H9 (cell line): Measurements from ENCODE around the gene THY1. TPM values are rescaled to one million over a fixed set of nuclear protein-coding genes. Genes with fewer than 3 reads are reported as not detected.

ENCODE experiments used
- DNase-seq: peaks from one replicate; pipeline ENCODE4 v3.0.0-alpha.2; 2017
- H2AFZ ChIP-seq: one replicate; pipeline ENCODE4 v1.6.1; 2013; ENCODE audit warnings: mild to moderate bottlenecking, low read length, control low read depth, moderate library complexity
- H2AK5ac ChIP-seq: 2 replicates; pipeline ENCODE4 v1.6.1; 2013; ENCODE audit warnings: low read length, control low read depth, mixed read lengths; ENCODE audit not compliant: insufficient read length
- H2BK120ac ChIP-seq: one replicate; pipeline ENCODE4 v1.6.1; 2013; ENCODE audit warnings: low read depth, mild to moderate bottlenecking, low read length, control low read depth, inconsistent platforms; ENCODE audit not compliant: poor library complexity, severe bottlenecking
- H2BK12ac ChIP-seq: 2 replicates; pipeline ENCODE4 v1.6.1; 2013; ENCODE audit warnings: low read length, control low read depth, mixed read lengths, low read depth; ENCODE audit not compliant: insufficient read length
- H2BK15ac ChIP-seq: 2 replicates; pipeline ENCODE4 v1.6.1; 2013; ENCODE audit warnings: low read depth, low read length, control low read depth
- H2BK20ac ChIP-seq: one replicate; pipeline ENCODE4 v1.6.1; 2013; ENCODE audit warnings: low read depth, mild to moderate bottlenecking, low read length, control low read depth, inconsistent platforms; ENCODE audit not compliant: poor library complexity, severe bottlenecking
- H2BK5ac ChIP-seq: 2 replicates; pipeline ENCODE4 v1.6.1; 2013; ENCODE audit warnings: low read length, control low read depth, mixed read lengths; ENCODE audit not compliant: insufficient read length
- H3K14ac ChIP-seq: 2 replicates; pipeline ENCODE4 v1.6.1; 2013; ENCODE audit warnings: low read length, control low read depth; ENCODE audit not compliant: insufficient read depth
- H3K18ac ChIP-seq: 2 replicates; pipeline ENCODE4 v1.6.1; 2013; ENCODE audit warnings: low read depth, mild to moderate bottlenecking, mixed read lengths, low read length, control low read depth; ENCODE audit not compliant: insufficient read length
- H3K23ac ChIP-seq: 2 replicates; pipeline ENCODE4 v1.6.1; 2013; ENCODE audit warnings: low read length, control low read depth, mixed read lengths, low read depth; ENCODE audit not compliant: insufficient read length
- H3K23me2 ChIP-seq: 2 replicates; pipeline ENCODE4 v1.6.1; 2013; ENCODE audit warnings: low read depth, mild to moderate bottlenecking, mixed read lengths, low read length, control low read depth; ENCODE audit not compliant: insufficient read length, poor library complexity, severe bottlenecking
- H3K27ac ChIP-seq: 2 replicates; pipeline ENCODE4 v1.5.1; 2013; ENCODE audit warnings: low read length, control low read depth, mixed read lengths, low read depth; ENCODE audit not compliant: insufficient read length
- H3K27me3 ChIP-seq: 2 replicates; pipeline ENCODE4 v1.6.1; 2013; ENCODE audit warnings: low read length, control low read depth, inconsistent platforms; ENCODE audit not compliant: insufficient read depth
- H3K4ac ChIP-seq: 2 replicates; pipeline ENCODE4 v1.6.1; 2013; ENCODE audit warnings: low read depth, mild to moderate bottlenecking, control low read depth, inconsistent platforms, low read length, moderate library complexity
- H3K4me1 ChIP-seq: 2 replicates; pipeline ENCODE4 v1.6.1; 2013; ENCODE audit warnings: low read length, control low read depth, inconsistent platforms; ENCODE audit not compliant: insufficient read depth
- H3K4me2 ChIP-seq: 2 replicates; pipeline ENCODE4 v1.6.1; 2013; ENCODE audit warnings: low read length, control low read depth, mixed read lengths; ENCODE audit not compliant: insufficient read length, insufficient read depth
- H3K56ac ChIP-seq: 2 replicates; pipeline ENCODE4 v1.6.1; 2013; ENCODE audit warnings: low read depth, mild to moderate bottlenecking, mixed read lengths, low read length, control low read depth; ENCODE audit not compliant: insufficient read length
- H3K79me1 ChIP-seq: 2 replicates; pipeline ENCODE4 v1.6.1; 2013; ENCODE audit warnings: low read depth, mild to moderate bottlenecking, moderate library complexity, low read length, control low read depth, inconsistent platforms; ENCODE audit not compliant: insufficient read depth, poor library complexity, severe bottlenecking
- H3K79me2 ChIP-seq: 2 replicates; pipeline ENCODE4 v1.6.1; 2013; ENCODE audit warnings: low read length, control low read depth, inconsistent platforms; ENCODE audit not compliant: insufficient read depth
- H3K9ac ChIP-seq: 2 replicates; pipeline ENCODE4 v1.6.1; 2013; ENCODE audit warnings: low read length, control low read depth, mixed read lengths; ENCODE audit not compliant: insufficient read length; ENCODE audit errors: extremely low read depth
- H3K9me3 ChIP-seq: one replicate; pipeline ENCODE4 v1.6.1; 2013; ENCODE audit warnings: low read depth, low read length, inconsistent platforms; ENCODE audit not compliant: control insufficient read depth
- H3T11ph ChIP-seq: one replicate; pipeline ENCODE4 v1.6.1; 2013; ENCODE audit warnings: mild to moderate bottlenecking, low read length, control low read depth, inconsistent platforms
- H4K20me1 ChIP-seq: one replicate; pipeline ENCODE4 v1.6.1; 2013; ENCODE audit not compliant: control insufficient read depth, insufficient read length, insufficient read depth
- H4K5ac ChIP-seq: 2 replicates; pipeline ENCODE4 v1.6.1; 2013; ENCODE audit warnings: low read depth, mild to moderate bottlenecking, mixed read lengths, low read length, control low read depth; ENCODE audit not compliant: insufficient read length
- H4K8ac ChIP-seq: replicated peaks from 2 replicates; pipeline ENCODE4 v1.6.1; 2013; ENCODE audit warnings: low read length, control low read depth, mixed read lengths, low read depth; ENCODE audit not compliant: insufficient read length
- H4K91ac ChIP-seq: 2 replicates; pipeline ENCODE4 v1.6.1; 2013; ENCODE audit warnings: low read depth, mild to moderate bottlenecking, moderate library complexity, mixed read lengths, low read length, control low read depth; ENCODE audit not compliant: insufficient read length
- H3K27ac Mint-ChIP-seq, 3 experiments: 2 replicates in 2 of 3; 3 replicates in 1 of 3; pipeline ENCODE4 v1.8.0; 2020 to 2021; ENCODE audit warnings: mixed read lengths in 3 of 3, mild to moderate bottlenecking in 1 of 3, moderate library complexity in 1 of 3
- H3K27me3 Mint-ChIP-seq: 2 replicates; pipeline ENCODE4 v1.8.0; 2021; ENCODE audit warnings: low read depth, mild to moderate bottlenecking, moderate library complexity, mixed read lengths
- H3K36me3 Mint-ChIP-seq, 3 experiments: 2 replicates in 2 of 3; 3 replicates in 1 of 3; pipeline ENCODE4 v1.8.0; 2020 to 2021; ENCODE audit warnings: low read depth in 3 of 3, mixed read lengths in 3 of 3; ENCODE audit not compliant: insufficient read depth in 1 of 3
- H3K4me1 Mint-ChIP-seq, 2 experiments: 2 replicates each; pipeline ENCODE4 v1.8.0; 2020; ENCODE audit warnings: mixed read lengths in 2 of 2
- H3K4me3 Mint-ChIP-seq, 2 experiments: 2 replicates in 1 of 2; 3 replicates in 1 of 2; pipeline ENCODE4 v1.8.0; 2020 to 2021; ENCODE audit warnings: mild to moderate bottlenecking in 2 of 2, mixed read lengths in 2 of 2, moderate library complexity in 1 of 2
- H3K9me3 Mint-ChIP-seq, 2 experiments: 2 replicates in 1 of 2; 3 replicates in 1 of 2; pipeline ENCODE4 v1.8.0; 2020; ENCODE audit warnings: mild to moderate bottlenecking in 2 of 2, mixed read lengths in 2 of 2, moderate library complexity in 1 of 2
- WGBS: extraction: QIAGEN DNeasy Blood & Tissue Kit; methylation state at CpG from one replicate; pipeline ENCODE4 v1.1.7; 2013; ENCODE audit warnings: missing lambda C conversion rate, low lambda C conversion rate, mixed read lengths; ENCODE audit not compliant: insufficient read length; ENCODE audit errors: extremely low coverage; 5-methylcytosine and 5-hydroxymethylcytosine counted together
- total RNA-seq: library from RNA; stranded (reverse); gene quantifications from 2 replicates; pipeline ENCODE4 v1.2.1, GENCODE V29; 2021
- TF ChIP-seq, protein P1 (sequence below): fragments of 200-600 bp; sonication (generic); conservative IDR thresholded peaks from 3 replicates; pipeline ENCODE4 v1.8.0; 2021; ENCODE audit warnings: antibody characterized with exemption, mild to moderate bottlenecking

THY1 gene
- total RNA-seq, 1 experiment from 2014 or later = 176 TPM

DNA sequence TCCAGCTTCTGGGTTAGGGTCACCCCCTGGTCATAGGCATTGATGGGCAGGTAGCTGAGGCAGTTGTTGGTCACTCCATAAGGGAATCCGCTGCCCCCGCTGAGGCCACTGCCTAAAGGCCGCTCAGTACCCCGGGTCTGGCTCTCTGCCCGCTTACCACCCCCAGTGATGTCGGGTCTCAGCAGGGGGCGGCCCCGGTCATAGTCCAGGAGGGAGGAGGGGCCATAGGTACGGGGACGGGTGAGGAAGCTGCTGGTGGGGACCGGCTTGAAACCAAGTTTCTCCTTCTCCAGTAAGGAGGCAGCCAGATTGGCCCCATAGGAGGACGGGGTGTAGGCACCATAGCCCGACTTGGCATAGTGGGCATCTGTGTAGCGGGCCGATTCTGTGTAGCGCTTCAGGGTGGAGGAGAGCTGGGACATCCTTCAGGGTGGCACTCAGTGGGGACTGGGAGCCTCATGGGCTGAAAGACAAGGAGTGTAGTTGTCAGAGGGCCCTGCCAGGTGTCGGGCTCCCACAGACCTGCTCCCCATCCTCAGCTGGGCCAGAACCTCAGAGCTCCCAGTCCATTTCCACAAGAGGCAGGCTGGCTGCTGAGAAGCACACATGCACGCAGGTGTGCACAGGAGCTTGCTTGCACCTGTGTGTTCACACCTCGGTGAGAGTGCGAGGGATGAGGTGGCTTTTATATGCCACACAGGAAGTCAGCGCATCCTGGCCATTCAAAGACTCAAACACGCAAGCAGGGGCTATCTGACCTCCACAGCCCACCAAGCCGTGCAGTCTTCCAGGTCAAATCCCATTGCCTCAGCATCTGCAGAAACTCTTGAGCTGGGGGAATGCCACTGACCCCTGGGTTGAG is 49.7 kb downstream of the THY1 start:
- Histone ChIP-seq H2BK120ac (no peak overlapping the region), H3K18ac (no peak overlapping the region), H3K79me2 (no peaks in the 10 kb centered on the region), H3K23me2 (no peaks in the 10 kb centered on the region), H3K27me3 (no peaks in the 10 kb centered on the region), H3K56ac (no peak overlapping the region), H4K91ac (no peak overlapping the region), H3K4me1 (peaks cover 2% of the 10 kb centered on the region; the same call in 1 of the 2 replicates), H3T11ph (no peak overlapping the region), H3K23ac (no peak overlapping the region), H4K5ac (no peak overlapping the region), H2BK15ac (no peak overlapping the region), H3K27ac (no peak overlapping the region), H3K9me3 (no peaks in the 10 kb centered on the region), H3K4me2 (no peak overlapping the region), H3K14ac (no peak overlapping the region), H4K20me1 (no peaks in the 10 kb centered on the region), H3K79me1 (no peaks in the 10 kb centered on the region), H2AFZ (no peak overlapping the region), H2BK5ac (no peak overlapping the region), H2AK5ac (no peak overlapping the region), H3K4ac (no peak overlapping the region), H3K9ac (no peak overlapping the region), H4K8ac (no peak overlapping the region), H2BK20ac (no peak overlapping the region), H2BK12ac (no peak overlapping the region)
- TF ChIP-seq, protein P1, sequence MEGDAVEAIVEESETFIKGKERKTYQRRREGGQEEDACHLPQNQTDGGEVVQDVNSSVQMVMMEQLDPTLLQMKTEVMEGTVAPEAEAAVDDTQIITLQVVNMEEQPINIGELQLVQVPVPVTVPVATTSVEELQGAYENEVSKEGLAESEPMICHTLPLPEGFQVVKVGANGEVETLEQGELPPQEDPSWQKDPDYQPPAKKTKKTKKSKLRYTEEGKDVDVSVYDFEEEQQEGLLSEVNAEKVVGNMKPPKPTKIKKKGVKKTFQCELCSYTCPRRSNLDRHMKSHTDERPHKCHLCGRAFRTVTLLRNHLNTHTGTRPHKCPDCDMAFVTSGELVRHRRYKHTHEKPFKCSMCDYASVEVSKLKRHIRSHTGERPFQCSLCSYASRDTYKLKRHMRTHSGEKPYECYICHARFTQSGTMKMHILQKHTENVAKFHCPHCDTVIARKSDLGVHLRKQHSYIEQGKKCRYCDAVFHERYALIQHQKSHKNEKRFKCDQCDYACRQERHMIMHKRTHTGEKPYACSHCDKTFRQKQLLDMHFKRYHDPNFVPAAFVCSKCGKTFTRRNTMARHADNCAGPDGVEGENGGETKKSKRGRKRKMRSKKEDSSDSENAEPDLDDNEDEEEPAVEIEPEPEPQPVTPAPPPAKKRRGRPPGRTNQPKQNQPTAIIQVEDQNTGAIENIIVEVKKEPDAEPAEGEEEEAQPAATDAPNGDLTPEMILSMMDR = no peak
- Mint-ChIP-seq H3K4me1 (peaks cover 68 to 79% of the 10 kb centered on the region in 2 experiments), H3K9me3 (no peaks in the 10 kb centered on the region), H3K4me3 (no peak overlapping the region; a peak in 1 of 5 replicates), H3K27ac (no peak overlapping the region), H3K36me3 (peaks cover 0 to 3% (median 0%) of the 10 kb centered on the region in 3 experiments; a peak in 1 of 7 replicates), H3K27me3 (peaks cover 14% of the 10 kb centered on the region)
- no peak for DNase-seq
- WGBS = no CpG with 5 or more reads among the region's 23 CpGs
